Motor neuron (in vitro differentiated cells): ENCODE data around the gene XAGE1A. TPM values are rescaled to one million over a fixed set of nuclear protein-coding genes. Genes with fewer than 3 reads are reported as not detected.
"Not testable (repeated sequence)": the region's sequence is repeated elsewhere in the genome, so short reads cannot be mapped to it uniquely, and the experiment has no call there.

Experiments
- ATAC-seq, 8 experiments: fragments of 200-7000 bp; cut with Tn5 transposase; replicated peaks in 6 of 8; 2 replicates each; pipeline ENCODE4 v1.8.0; 2021; ENCODE audit warnings: mild to moderate bottlenecking in 8 of 8, moderate library complexity in 8 of 8
- H3K27ac ChIP-seq, 2 donors: fragments of 250-450 bp; sonication (Bioruptor Pico); 2 replicates each; pipeline ENCODE4 v1.9.0; 2021; ENCODE audit warnings: antibody characterized with exemption in 2 of 2, mild to moderate bottlenecking in 2 of 2, moderate library complexity in 1 of 2
- H3K4me1 ChIP-seq, 2 donors: fragments of 250-450 bp; sonication (Bioruptor Pico); replicated peaks in 1 of 2; 2 replicates each; pipeline ENCODE4 v1.6.1; 2021; ENCODE audit warnings: antibody characterized with exemption in 2 of 2, mild to moderate bottlenecking in 2 of 2, moderate library complexity in 1 of 2
- H3K4me3 ChIP-seq, 5 donors: fragments of 250-450 bp; sonication (Bioruptor Pico); 2 replicates each; pipeline ENCODE4 v1.9.0; 2021; ENCODE audit warnings: antibody characterized with exemption in 5 of 5, mild to moderate bottlenecking in 5 of 5, moderate library complexity in 4 of 5
- WGBS, 10 experiments: fragments of 450-650 bp; shearing (Covaris generic); methylation state at CpG; one replicate each; pipeline ENCODE4 v1.0.0; 2022; 5-methylcytosine and 5-hydroxymethylcytosine counted together
- in situ Hi-C, 9 experiments: fragments of 400-800 bp; cut with MboI; loops; one replicate each; pipeline ENCODE4 v1.15.0; 2021; ENCODE audit warnings: low sequenced_read_pairs in 9 of 9, low pct_unique_long_range_greater_than_20kb in 2 of 9; ENCODE audit not compliant: unreplicated experiment in 9 of 9
- total RNA-seq, 8 experiments: library from RNA; unstranded; fragments of 300-600 nt; gene quantifications; 2 replicates each; pipeline versions ENCODE4 v1.2.3 to v1.2.4, GENCODE V29; 2022

XAGE1A gene
- total RNA-seq, 8 experiments from 2014 or later = not detected

DNA sequence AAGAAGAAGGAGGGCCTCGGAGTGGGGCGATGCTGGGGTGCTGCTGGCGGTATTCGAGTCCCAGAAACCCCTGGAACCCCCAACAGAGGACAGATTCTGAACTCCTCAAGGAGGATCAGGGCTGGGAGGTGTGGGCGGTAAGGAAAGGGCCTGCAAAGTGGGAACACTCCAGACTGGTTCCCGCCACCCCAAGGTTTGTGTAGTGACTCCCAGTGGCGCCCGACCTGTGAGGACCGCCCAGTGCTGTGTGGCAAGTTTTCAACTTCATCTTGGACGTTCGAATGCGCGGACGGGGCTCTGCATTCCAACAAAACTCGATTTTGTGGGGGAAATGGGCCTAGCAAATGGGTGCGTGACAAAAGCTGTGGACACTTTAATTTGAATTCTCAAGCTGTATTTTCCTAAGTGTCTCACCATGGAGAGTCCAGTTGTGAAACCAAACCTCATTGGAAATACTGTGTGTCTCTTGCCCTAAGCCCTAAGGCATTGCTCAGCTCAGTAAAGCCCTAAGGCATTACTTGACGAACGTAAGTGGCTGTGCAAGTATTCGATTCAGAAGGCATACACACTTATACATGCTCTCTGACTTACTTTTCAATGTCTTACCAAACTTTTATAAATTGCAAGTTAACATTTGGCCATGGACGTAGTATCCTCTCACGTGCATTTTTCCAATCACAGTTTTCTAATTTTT lies 48.7 kb downstream of the XAGE1A start:
- no peak for ATAC-seq
- no peak overlapping the region for H3K27ac ChIP-seq
- 0 to 100% (median 65%) methylated on average over 1 to 13 of the region's 21 CpGs; no CpG with 5 or more reads in 3 of the 10 experiments for WGBS, 10 experiments
- in situ Hi-C loops = no loop called here
- no peak overlapping the region for H3K4me3 ChIP-seq
- H3K4me1 ChIP-seq = no peaks in the 10 kb centered on the region

DNA sequence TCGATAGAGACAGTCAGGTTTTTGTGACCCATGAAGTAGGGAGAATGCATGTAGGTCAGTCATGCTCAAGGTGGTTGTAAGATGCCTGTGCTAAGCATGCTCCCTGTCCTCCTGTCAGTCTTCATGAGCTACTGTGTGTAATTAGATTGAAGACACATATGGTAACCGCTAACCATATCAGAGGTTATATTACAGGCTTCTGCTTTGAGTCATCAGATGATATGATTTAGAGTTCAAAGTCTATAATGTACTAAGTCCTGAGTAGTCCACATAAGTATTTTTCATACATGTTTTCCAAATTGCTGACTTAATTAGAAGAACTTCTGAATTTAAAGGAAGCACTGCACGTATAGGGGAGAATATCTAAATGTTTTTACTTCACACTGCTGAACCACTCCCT lies 53.2 kb downstream of the XAGE1A start:
- 0 to 71% methylated on average over 1 of the region's 3 CpGs; no CpG with 5 or more reads in 8 of the 10 experiments for WGBS, 10 experiments
- H3K4me1 ChIP-seq, in situ Hi-C loops, ATAC-seq, H3K4me3 ChIP-seq, H3K27ac ChIP-seq: not testable (repeated sequence)

Other genes with a start within 250 kb of the XAGE1A start
- gene XAGE2, start 126.8 kb upstream of the XAGE1A start, total RNA-seq = not detected
- 1 to 10 TPM in 1 of 8 experiments, under 1 TPM in 1, not detected in 6; 0.42 to 1.0 TPM for gene XAGE1B, start 21.3 kb downstream of the XAGE1A start, total RNA-seq
- not detected for gene SSX7, start 159.1 kb downstream of the XAGE1A start, total RNA-seq
- gene SSX2, start 211.4 kb downstream of the XAGE1A start, total RNA-seq = not detected